ENCODE data around the gene ZNF593. TPM values are rescaled to one million over a fixed set of nuclear protein-coding genes. Genes with fewer than 3 reads are reported as not detected.

The ZNF593 gene
- total and polyA plus RNA-seq, 4 experiments from 2014 or later = 10.7 to 32.9 (median 17.0) TPM

DNA sequence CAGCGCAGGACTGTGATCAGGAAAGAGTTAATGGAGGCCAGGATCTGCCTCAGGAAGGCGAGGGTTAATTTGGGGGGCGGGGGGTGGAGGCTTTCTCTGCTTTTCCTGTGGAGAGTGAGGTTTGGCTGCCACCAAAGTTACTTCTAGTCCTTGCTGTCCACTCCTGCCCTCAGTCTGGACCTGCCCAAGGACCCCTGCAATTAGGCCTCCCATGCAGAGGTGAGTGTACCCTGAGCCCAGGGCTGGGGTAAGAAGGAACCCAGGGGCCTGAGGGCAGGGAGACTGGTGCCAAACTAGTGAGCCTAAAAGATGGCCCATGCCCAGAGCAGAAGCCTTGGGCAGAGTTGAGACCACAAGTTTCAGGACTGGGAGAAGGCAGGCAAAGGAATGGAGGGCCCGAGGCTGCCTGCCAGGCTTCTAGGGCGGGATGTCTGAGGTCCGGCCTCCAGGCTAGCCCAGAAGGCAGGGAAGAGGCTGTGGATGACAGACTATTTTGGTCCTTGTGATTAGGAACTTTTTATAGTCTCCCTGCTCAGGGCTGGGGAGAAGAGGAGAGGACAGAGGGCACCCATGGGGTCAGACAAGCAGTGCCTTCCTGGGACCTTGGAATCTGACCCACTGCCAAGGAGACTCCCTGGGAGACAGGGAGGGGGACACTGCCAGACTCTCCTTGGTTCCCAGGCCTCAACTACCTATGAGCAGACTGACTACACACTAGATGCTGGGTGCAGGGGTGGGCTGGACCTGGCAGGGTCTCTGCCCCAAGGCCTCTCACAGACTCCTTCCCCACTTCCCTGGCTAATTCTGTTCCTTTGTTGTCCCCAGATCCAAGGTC is 10.6 kb upstream of the ZNF593 start, which contains the start of gene FAM110D:
FAM110D (plus strand) TSS at position 172 of the 835 bp plus-strand sequence. CDS start 2,213 bp downstream, outside the sequence.
- DNase-seq = no peak
- POLR2A ChIA-PET (ENCODE audit: partially characterized antibody) = no interaction called here
- no peaks in the 10 kb centered on the region for H3K36me3 ChIP-seq (ENCODE audit: insufficient read depth, low read length)
- intact Hi-C loops (cut with micrococcal nuclease) = no loop called here
- CTCF ChIA-PET (ENCODE audit: partially characterized antibody) = interaction anchor here (0.8 to 1.0 kb wide), 3 partner anchors 13 to 53 kb away, joined by 3 read pairs; partner anchors contain the start of gene ZNF593OS
- no peaks in the 10 kb centered on the region for H3K36me3 Mint-ChIP-seq
- H3K4me1 ChIP-seq (ENCODE audit: insufficient read depth, low read length) = peaks cover 12% of the 10 kb centered on the region
- peaks cover 0 to 15% (median 8%) of the 10 kb centered on the region in 4 donors for H3K4me1 Mint-ChIP-seq
- H3K9me3 Mint-ChIP-seq = no peaks in the 10 kb centered on the region
- no peak within 1 kb of the TSS for H3K27ac ChIP-seq (ENCODE audit: low read depth, low read length)
- H3K4me3 ChIP-seq (ENCODE audit: low read length in 2 of 2) = no peak within 1 kb of the TSS
- H3K27me3 Mint-ChIP-seq = peaks cover 19 to 36% of the 10 kb centered on the region in 2 donors
- H3K27ac Mint-ChIP-seq = peak within 1 kb of the TSS in 1 of 7 donors; percentile 57
- H3K4me3 Mint-ChIP-seq = peak within 1 kb of the TSS in 1 of 8 donors; percentile 55
- no peaks in the 10 kb centered on the region for H3K9me3 ChIP-seq (ENCODE audit: control insufficient read depth in 1 of 2, low read length in 2 of 2)
- H3K27me3 ChIP-seq (ENCODE audit: insufficient read depth, low read length) = peaks cover 7% of the 10 kb centered on the region

DNA sequence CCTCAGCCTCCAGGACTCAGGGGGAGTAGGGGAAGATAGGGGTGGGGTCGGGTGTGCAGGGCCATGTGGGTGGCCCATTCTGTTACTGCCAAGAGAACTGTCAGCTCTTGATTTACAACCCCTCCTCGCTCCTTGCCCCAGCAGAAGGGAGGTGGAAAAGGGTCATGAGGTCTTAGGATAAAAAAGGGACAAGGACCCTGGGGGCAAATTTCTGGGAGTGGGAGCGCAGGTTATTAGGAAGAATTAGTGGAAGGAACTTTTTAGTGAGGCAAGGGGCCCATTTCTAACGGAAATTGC is 10.0 kb upstream of the ZNF593 start:
- H3K4me3 Mint-ChIP-seq = no peak overlapping the region
- Histone ChIP-seq H3K4me3 (ENCODE audit: low read length in 2 of 2) (no peak overlapping the region), H3K4me1 (ENCODE audit: insufficient read depth, low read length) (peaks cover 16% of the 10 kb centered on the region), H3K27ac (ENCODE audit: low read depth, low read length) (no peak overlapping the region), H3K9me3 (ENCODE audit: control insufficient read depth in 1 of 2, low read length in 2 of 2) (no peaks in the 10 kb centered on the region), H3K27me3 (ENCODE audit: insufficient read depth, low read length) (peaks cover 7% of the 10 kb centered on the region), H3K36me3 (ENCODE audit: insufficient read depth, low read length) (no peaks in the 10 kb centered on the region)
- no peak overlapping the region for H3K27ac Mint-ChIP-seq
- ChIA-PET CTCF (ENCODE audit: partially characterized antibody) (interaction anchor here (1.0 kb wide), 1 partner anchor 15 kb away, joined by 3 read pairs; no protein-coding TSS in a partner anchor), POLR2A (ENCODE audit: partially characterized antibody) (interaction anchor here (0.7 kb wide), 1 partner anchor 75 kb away, joined by 5 read pairs; no protein-coding TSS in a partner anchor)
- H3K9me3 Mint-ChIP-seq = no peaks in the 10 kb centered on the region
- no peak for DNase-seq
- H3K36me3 Mint-ChIP-seq = no peaks in the 10 kb centered on the region
- H3K27me3 Mint-ChIP-seq = peaks cover 19 to 36% of the 10 kb centered on the region in 2 donors
- intact Hi-C loops (cut with micrococcal nuclease) = no loop called here
- H3K4me1 Mint-ChIP-seq = peaks cover 0 to 15% (median 8%) of the 10 kb centered on the region in 4 donors

DNA sequence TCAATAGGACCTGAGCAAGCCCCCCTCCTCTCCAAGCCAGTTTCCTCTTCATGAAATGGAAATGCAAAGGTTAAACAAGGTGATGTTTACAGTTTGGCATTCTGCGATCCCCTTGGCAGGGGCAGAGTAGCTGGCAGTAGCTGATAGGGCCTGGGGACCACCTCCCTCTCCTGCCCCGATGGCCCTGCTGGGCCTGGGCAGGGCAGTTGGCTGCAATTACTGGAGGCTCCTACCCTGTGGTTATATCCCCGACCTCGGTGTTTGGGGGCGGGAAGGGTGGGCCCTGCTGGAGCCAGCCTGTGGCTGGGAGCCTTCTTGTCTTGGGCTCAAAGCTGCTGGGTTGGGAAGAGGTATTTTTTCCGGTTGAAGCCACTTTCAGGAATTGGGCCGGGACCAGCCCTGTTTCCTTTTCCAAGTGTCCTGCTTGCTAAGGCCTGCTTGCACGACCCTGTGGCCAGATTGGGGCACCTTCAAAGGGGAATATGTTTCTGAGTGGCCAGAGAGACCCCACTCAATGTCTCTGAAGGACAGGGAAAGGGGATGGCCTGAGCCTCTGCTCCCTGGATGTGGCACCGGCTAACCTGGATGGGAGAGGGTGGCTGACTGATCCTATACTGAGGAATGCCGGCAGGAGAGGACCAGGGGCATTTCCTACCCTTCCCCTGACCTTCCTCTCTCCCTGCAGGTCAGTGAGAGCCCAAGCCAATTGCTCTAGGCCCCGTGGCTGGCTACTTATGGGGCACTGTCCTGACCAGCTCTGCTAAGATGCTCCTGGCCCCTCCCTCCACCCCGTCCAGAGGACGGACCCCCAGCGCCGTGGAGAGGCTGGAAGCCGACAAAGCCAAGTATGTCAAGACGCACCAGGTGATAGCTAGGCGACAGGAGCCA is 8.9 kb upstream of the ZNF593 start:
- Mint-ChIP-seq H3K4me1 (peaks cover 0 to 11% (median 8%) of the 10 kb centered on the region in 4 donors), H3K4me3 (peak overlapping the region in 2 of 8 donors; percentile 30 to 36), H3K36me3 (no peaks in the 10 kb centered on the region), H3K9me3 (no peaks in the 10 kb centered on the region), H3K27ac (no peak overlapping the region), H3K27me3 (peaks cover 16 to 29% of the 10 kb centered on the region in 2 donors)
- Histone ChIP-seq H3K27me3 (ENCODE audit: insufficient read depth, low read length) (peaks cover 7% of the 10 kb centered on the region), H3K4me1 (ENCODE audit: insufficient read depth, low read length) (peaks cover 16% of the 10 kb centered on the region), H3K4me3 (ENCODE audit: low read length in 2 of 2) (no peak overlapping the region), H3K36me3 (ENCODE audit: insufficient read depth, low read length) (no peaks in the 10 kb centered on the region), H3K9me3 (ENCODE audit: control insufficient read depth in 1 of 2, low read length in 2 of 2) (no peaks in the 10 kb centered on the region), H3K27ac (ENCODE audit: low read depth, low read length) (no peak overlapping the region)
- CTCF ChIA-PET (ENCODE audit: partially characterized antibody) = interaction anchor here (0.6 to 1.0 kb wide), 3 partner anchors 16 to 38 kb away, joined by 3 read pairs; no protein-coding TSS in a partner anchor
- DNase-seq = no peak
- POLR2A ChIA-PET (ENCODE audit: partially characterized antibody) = interaction anchor here (0.7 kb wide), 1 partner anchor 76 kb away, joined by 5 read pairs; no protein-coding TSS in a partner anchor
- intact Hi-C loops (cut with micrococcal nuclease) = no loop called here

DNA sequence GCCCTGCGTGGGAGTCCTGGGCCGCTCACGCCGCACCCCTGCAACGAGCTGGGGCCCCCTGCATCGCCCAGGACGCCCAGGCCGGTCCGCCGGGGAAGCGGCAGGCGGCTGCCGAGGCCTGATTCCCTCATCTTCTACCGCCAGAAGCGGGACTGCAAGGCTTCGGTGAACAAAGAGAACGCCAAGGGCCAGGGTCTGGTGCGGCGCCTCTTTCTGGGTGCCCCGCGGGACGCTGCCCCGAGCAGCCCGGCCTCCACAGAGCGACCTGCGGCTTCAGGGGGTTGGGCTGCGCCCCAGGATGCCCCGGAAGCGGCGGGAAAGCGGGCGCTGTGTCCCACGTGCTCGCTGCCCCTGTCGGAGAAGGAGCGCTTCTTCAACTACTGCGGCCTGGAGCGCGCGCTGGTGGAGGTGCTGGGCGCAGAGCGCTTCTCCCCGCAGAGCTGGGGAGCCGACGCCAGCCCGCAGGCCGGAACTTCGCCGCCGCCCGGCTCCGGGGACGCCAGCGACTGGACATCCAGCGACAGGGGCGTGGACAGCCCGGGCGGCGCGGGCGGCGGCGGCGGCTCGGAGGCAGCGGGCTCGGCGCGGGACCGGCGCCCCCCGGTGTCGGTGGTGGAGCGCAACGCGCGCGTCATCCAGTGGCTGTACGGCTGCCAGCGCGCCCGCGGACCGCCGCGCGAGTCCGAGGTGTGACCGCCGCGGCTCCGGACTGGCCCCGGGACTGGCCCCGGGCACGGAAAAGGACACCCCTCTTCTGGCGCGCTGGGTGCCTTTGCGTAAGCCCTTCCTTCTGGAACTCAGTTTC is 8.1 kb upstream of the ZNF593 start:
- Mint-ChIP-seq H3K9me3 (no peaks in the 10 kb centered on the region), H3K36me3 (no peaks in the 10 kb centered on the region), H3K27me3 (peaks cover 14 to 27% of the 10 kb centered on the region in 2 donors), H3K4me3 (peak overlapping the region in 7 of 8 donors; percentile 40 to 74 (median 59)), H3K27ac (no peak overlapping the region), H3K4me1 (peaks cover under 1 to 11% (median 8%) of the 10 kb centered on the region in 4 donors)
- Histone ChIP-seq H3K27me3 (ENCODE audit: insufficient read depth, low read length) (peaks cover 7% of the 10 kb centered on the region), H3K4me1 (ENCODE audit: insufficient read depth, low read length) (peaks cover 16% of the 10 kb centered on the region), H3K4me3 (ENCODE audit: low read length in 2 of 2) (no peak overlapping the region), H3K9me3 (ENCODE audit: control insufficient read depth in 1 of 2, low read length in 2 of 2) (no peaks in the 10 kb centered on the region), H3K36me3 (ENCODE audit: insufficient read depth, low read length) (no peaks in the 10 kb centered on the region), H3K27ac (ENCODE audit: low read depth, low read length) (no peak overlapping the region)
- CTCF ChIA-PET (ENCODE audit: partially characterized antibody) = interaction anchor here (0.6 to 2.2 kb wide), 2 partner anchors 17 to 23 kb away, joined by 3 to 11 read pairs; no protein-coding TSS in a partner anchor
- DNase-seq = peak in 4 of 5 donors; percentile 20 to 35 (median 26)
- POLR2A ChIA-PET (ENCODE audit: partially characterized antibody) = no interaction called here
- intact Hi-C loops (cut with micrococcal nuclease) = no loop called here

DNA sequence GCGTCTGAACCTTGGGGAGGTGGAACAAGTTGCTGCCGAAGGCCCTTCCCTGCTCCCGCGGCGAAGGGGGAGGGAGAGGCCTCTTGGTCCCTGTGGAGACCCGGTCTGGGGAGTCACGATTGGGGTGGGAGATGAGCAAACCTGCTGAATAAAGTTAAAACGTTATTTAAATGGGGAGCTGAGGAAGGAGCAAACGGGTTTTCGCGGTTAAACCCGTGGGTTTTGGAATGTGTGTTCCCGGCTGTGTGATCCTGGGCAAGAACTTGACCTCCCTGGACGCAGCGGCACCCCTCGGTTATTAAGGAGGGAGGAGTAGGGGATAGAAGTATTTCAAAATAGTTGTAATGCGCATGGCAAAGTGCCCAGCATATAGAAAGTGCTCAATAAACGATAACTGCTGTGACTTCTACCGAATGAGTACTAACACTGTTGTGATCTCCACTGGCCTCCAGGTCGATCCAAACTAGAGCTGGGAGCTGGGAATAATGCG is 7.4 kb upstream of the ZNF593 start:
- H3K9me3 Mint-ChIP-seq = no peaks in the 10 kb centered on the region
- ChIA-PET POLR2A (ENCODE audit: partially characterized antibody) (no interaction called here), CTCF (ENCODE audit: partially characterized antibody) (interaction anchor here (0.6 to 2.2 kb wide), 4 partner anchors 10 to 52 kb away, joined by 3 to 11 read pairs (median 3); no protein-coding TSS in a partner anchor)
- Histone ChIP-seq H3K4me1 (ENCODE audit: insufficient read depth, low read length) (peaks cover 16% of the 10 kb centered on the region), H3K4me3 (ENCODE audit: low read length in 2 of 2) (no peak overlapping the region), H3K27ac (ENCODE audit: low read depth, low read length) (no peak overlapping the region), H3K36me3 (ENCODE audit: insufficient read depth, low read length) (no peaks in the 10 kb centered on the region), H3K27me3 (ENCODE audit: insufficient read depth, low read length) (peaks cover 7% of the 10 kb centered on the region), H3K9me3 (ENCODE audit: control insufficient read depth in 1 of 2, low read length in 2 of 2) (no peaks in the 10 kb centered on the region)
- intact Hi-C loops (cut with micrococcal nuclease) = no loop called here
- DNase-seq = no peak
- H3K4me3 Mint-ChIP-seq = peak overlapping the region; percentile 39 to 74 (median 58)
- H3K27me3 Mint-ChIP-seq = peaks cover 14 to 26% of the 10 kb centered on the region in 2 donors
- H3K27ac Mint-ChIP-seq = peak overlapping the region in 1 of 7 donors; percentile 68
- peaks cover 4 to 15% (median 10%) of the 10 kb centered on the region in 4 donors for H3K4me1 Mint-ChIP-seq
- no peaks in the 10 kb centered on the region for H3K36me3 Mint-ChIP-seq

DNA sequence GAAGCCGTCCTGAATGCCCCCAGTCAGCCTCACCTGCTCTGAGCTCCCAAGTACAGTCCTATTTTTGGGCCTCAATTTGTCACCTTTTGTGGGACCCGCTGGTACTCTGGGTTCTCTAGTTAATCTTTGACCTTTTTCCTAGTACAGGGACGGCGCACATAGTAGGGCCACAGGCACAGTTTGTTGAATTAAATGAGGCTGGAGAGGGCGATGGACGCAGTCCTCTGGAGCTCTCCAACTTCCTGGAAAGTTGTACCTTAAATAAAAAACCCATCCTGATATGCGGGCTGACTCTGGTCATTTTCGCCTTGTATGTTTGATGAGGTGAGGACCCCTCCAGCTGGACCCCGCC is 6.0 kb upstream of the ZNF593 start:
- Histone ChIP-seq H3K27me3 (ENCODE audit: insufficient read depth, low read length) (peaks cover 7% of the 10 kb centered on the region), H3K36me3 (ENCODE audit: insufficient read depth, low read length) (no peaks in the 10 kb centered on the region), H3K4me3 (ENCODE audit: low read length in 2 of 2) (peak overlapping the region in 1 of 2 donors; percentile 24), H3K27ac (ENCODE audit: low read depth, low read length) (no peak overlapping the region), H3K4me1 (ENCODE audit: insufficient read depth, low read length) (peaks cover 16% of the 10 kb centered on the region), H3K9me3 (ENCODE audit: control insufficient read depth in 1 of 2, low read length in 2 of 2) (no peaks in the 10 kb centered on the region)
- Mint-ChIP-seq H3K36me3 (no peaks in the 10 kb centered on the region), H3K27ac (no peak overlapping the region), H3K27me3 (peaks cover 5 to 17% of the 10 kb centered on the region in 2 donors), H3K4me3 (peak overlapping the region; percentile 26 to 64 (median 42)), H3K4me1 (peaks cover 4 to 15% (median 10%) of the 10 kb centered on the region in 4 donors), H3K9me3 (no peaks in the 10 kb centered on the region)
- no peak for DNase-seq
- intact Hi-C loops (cut with micrococcal nuclease) = loop anchor here (1.0 kb wide), 3 partner anchors 18 to 128 kb away; no protein-coding TSS in a partner anchor
- CTCF ChIA-PET (ENCODE audit: partially characterized antibody) = interaction anchor here (0.7 to 2.2 kb wide), 14 partner anchors 9 to 302 kb away, joined by 3 to 11 read pairs (median 4); partner anchors contain the start of gene CEP85
- POLR2A ChIA-PET (ENCODE audit: partially characterized antibody) = no interaction called here
